Measurements from ENCODE around the gene APOBEC3G.

APOBEC3G gene

DNA sequence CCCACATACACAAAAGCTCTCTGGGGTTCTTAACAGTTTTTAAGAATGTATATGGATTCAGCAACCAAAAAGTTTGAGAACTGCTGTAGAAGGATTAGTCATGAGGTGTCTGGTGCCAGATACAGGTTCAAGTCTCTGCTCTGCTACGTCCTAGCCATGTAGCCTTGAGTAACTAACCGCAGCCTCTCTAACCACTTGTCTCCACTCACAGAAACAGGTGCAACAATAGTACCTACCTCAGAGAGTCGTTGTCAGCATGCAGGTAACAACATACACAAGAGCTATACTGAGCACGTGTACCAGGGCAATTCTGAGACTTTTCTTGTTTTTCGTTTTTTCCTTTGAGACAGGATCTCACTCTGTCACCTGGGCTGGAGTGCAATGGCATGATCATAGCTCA lies 48.5 kb downstream of the APOBEC3G start:
- FAIRE-seq = no peak

DNA sequence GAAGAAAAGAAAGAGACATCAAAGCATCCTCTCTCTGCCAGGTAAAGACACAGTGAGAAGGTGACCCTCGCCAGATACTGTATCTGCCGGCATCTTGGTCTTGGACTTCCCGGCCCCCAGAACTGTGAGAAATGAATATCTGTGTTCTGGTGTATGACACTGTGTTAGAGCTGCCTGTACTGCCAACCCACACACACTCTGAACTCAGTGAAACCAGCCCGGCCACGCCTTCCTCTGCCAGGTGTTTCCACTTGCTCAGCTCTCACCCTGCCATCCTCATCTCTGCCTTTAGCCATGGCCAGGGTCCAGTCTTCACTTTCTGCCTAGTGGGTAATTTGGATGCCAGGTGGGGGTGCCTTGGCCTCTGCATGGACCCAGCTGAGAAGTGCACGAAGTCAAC lies 51.4 kb downstream of the APOBEC3G start:
- no peak for FAIRE-seq

DNA sequence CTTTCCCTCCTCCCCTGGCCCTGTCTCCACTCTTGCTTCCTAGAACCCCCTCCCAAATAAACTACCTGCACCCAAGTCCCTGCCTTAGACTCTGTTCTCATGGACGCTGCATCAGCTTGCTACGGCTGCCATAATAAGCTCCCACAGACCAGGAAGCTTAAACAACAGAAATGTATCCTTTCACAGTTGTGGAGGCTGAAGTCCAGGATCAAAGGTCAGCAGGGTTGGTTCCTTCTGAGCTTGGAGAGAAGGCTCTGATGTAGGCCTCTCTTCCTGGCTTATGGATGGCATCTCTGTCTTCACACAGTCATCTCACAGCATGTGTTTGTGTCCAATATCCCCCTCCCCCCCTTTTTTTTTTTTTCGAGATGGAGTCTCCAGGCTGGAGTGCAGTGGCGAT lies 52.0 kb downstream of the APOBEC3G start:
- FAIRE-seq = no peak

DNA sequence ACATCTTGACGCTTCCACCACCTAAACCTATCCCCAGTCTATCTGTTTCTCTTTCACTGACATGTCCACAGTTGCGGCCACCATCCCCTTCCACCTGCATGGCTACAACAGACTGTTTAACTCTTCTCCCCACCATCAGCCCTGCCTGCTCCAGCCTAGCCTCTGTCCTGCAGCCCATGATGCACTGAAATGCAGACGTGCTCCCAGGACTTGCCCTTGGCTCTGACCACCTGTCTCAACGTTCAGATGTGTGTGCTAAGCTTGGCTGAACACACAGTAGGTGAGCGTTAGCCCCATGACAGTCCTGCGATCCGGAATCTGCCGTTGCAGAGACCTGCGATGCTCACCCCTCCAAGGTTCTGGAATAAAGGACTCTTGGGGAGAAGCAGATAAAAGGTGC lies 52.7 kb downstream of the APOBEC3G start:
- no peak for FAIRE-seq

DNA sequence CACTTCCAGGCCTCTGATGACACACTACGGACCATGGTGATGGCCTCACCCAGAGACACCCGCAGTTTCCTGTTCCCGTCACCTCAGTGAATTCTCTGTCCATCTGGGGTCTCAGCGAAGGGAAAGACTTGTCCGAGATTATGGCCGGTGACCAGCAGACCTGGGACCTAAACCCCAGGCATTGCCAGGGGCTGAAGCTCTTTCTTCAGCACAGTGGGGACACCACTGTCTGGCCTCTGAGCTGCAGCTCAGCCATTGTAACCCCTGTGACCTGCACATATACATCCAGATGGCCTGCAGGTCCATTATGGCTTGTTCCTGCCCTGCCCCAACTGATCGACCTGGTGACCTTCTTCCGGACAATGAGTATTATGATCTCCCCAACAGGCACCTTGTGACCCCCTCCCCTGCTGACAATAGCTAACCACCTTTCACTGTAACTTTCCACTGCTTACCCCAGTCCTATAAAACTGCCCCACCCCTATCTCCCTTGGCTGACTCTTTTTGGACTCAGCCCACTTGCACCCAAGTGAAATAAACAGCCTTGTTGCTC lies 53.2 kb downstream of the APOBEC3G start:
- no peak for FAIRE-seq

DNA sequence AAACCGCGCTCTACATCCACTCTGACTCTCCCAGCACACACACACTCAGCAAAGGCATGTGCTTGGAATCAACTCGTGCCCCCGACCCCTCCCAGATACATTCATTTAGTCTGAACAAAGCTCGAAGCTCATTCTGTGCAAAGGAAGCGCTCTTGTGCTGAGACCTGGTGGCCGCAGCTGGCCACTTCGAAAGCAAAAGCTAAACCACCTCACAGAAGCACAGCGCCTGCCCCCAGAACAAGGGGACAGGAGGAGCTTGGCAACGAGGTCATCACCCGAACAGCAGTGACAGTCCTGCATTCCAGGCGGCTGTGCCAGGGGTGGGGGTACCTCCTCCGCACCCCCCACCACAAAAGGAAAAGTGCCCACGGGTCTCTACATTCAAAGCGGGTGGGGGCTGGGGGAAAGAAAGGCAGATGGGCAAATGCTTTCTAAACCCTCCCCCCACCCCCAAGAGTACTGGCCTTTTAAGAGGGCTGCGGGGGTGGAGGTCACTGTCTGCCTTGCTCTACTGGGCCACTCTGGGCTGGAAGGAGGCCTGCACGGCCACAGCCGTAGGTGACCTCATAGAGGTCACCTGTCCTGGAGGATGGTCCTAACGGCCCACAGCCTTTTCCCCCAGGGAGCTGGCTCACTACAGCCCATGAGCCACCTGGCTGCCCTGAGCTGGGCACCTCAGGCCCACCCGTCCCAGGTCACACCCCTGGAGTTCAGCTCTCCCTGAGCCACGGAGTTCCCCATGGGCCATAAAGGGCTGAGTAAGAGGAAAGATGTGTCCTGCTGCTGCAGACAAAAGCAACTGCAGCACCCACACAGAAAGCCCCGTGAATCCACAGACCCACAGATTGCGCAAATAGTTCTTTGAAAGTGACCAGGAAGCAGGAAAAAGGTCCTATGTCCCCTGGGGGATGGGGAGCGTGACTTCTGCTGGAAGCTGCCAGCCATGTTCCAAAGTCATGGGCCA lies 54.1 kb downstream of the APOBEC3G start:
- no peak for FAIRE-seq

DNA sequence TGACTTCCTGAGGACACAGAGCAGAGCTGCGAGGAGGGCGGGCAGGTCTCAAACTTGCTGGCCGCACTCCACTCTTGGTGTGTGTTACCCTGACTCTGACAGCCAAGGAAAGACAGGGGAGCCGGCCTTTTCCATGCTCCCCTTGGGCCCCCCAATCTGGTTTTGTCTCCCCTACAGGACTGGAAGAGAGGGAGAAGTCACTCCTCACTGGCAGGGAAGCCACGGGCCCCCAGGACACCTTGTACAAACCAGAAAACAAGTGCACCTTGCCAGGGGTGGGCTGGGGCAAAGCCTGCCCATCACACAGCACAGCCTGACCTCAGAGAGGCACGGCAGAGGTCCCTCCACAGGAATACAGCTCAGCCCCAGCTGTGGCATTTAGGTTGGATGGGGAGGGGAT lies 55.2 kb downstream of the APOBEC3G start:
- FAIRE-seq = no peak

DNA sequence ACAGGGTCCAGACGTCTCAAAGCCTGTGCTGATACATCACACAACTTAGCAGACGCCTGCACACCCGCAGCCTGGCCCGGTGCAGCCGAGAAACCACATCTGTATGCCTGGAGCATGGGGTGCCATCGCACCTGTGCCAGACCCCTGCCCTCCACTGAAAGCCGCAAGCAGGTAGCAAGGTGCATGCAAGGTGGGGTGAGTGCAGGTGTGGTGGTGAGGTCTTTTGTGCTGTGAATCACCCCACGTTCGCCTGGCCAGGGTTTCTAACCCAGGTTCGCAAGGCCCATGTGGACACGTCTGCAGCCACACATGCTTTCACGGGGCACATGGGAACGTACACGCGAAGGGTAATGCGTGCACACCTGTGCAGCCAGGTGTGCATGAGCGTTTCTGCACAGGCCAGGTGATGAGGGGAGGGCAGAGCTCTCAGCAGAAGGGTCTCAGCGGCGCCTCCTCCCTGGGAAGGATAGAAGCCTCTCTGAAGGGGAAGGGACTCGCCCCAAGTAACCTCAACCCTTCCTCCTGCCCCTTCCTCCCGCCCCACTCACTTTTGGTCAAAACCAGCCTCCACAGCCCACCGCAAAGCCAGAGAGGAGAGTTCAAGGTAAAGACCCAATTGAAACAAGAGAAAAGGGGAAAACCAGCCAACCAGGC lies 55.9 kb downstream of the APOBEC3G start:
- no peak for FAIRE-seq

DNA sequence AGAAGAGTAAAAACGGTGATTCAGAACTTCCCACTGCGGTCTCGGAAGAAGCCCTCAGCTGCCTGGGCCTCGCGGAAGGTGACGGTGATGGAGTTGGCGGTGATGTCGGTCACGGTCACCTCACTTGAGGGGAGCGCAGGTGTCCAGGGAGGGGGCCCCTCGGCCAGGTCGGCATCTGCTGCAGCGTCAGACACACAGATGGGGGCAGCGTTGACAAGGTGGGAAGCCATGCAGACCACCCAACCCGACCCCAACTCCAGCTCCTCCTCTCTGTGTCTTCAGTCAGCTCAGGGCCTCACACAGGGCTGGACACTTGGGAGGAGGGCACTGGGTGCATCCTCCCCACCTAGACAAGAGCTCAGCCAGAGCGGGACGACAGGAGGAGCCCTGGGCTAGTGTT lies 56.8 kb downstream of the APOBEC3G start:
- no peak for FAIRE-seq

DNA sequence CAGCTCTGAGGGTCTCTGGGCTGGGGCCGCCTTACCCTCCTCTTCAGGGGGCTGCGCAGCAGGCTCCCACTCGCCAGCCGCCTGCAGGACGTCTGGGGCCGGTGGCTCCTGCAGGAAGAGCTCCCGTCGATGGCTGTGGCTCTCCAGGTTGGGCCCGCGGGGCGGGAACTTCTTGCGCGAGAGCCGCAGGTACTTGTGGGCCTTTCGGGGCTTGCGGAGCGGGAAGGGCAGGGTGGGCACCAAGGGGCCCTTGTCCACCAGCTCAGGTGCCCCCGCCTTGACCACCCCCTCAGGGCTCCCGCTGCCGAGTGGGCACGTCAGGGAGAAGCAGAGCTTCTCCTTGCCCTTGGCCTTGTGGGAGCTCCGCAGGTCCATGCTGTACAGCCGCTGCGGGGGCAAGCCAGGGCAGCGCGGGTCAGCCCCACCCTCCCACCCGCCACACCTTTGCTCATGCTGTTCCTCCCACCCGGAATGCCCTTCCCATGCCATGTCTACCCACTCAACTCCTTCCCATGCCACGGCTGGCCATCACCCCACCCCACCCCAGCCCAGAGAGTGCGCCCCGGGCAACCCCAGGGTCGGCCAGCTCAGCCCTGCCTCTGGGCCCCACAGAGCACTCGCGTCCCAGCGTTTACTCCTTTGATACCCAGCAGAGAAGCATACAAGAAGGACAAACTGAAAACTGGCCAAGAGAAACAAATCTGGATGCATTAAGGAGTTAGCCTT lies 57.5 kb downstream of the APOBEC3G start:
- no peak for FAIRE-seq

DNA sequence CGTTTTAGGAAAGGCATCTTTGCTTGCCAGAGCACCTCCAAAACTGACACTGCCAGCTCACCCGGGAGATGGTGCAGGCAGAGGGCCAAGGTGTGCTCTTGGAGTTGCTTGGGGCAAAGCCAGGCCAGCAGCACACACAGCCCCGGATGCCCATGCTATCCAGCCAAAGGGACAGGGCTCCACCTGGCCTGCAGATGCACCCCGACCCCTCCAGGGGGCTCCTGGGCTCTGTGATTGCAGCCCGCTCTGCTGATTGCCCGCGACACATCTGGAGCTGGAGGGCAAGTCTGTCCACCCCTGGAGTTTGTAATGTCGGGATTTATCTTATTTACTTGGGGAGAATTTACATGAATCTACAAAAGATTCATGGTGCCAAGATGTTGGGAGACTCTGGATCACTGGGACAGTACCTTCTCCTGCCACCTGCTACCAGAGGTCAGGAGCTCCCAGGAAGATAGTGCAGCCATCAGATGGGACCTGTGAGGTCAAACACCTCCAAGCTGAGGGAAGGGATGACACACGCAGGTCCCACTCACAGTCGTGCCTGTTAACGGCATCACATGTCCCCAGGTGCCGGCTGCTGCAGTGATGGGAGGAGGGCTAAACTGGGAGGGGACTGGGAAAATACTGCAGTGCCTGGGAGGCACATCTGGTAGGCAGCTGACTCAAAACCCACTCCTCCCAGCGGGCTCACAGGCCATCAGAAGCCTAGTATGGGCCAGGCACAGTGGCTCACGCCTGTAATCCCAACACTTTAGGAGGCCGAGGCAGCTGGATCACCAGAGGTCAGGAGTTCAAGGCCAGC lies 58.2 kb downstream of the APOBEC3G start:
- FAIRE-seq = no peak

DNA sequence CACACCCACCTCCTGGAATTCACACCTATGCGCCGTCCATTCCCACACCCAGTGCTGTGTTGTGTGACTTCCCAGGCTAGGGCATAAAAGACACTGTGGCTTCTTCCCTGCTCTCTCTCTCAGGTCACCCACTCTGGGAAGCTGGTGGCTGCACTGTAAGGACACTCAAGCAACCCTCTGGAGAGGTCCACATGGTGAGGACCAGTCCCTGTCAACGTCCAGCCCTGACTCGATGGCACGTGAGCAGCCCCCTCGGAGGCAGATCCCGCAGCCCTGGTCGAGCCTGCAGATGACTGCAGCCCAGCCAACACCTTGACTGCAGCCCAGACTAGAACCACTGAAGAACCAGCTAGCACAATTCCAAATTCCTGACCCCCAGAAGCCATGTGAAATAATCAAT lies 59.2 kb downstream of the APOBEC3G start:
- no peak for FAIRE-seq

All from colon (tissue), 2 donors.